Fibroblast of lung (primary cell): ENCODE results near the gene EXD1. TPM values are rescaled to one million over a fixed set of nuclear protein-coding genes. Genes with fewer than 3 reads are reported as not detected.
"Not testable (repeated sequence)": the region's sequence is repeated elsewhere in the genome, so short reads cannot be mapped to it uniquely, and the experiment has no call there.

ENCODE experiments used
- DNase-seq, 2 donors: peaks; one replicate each; pipeline versions ENCODE4 v3.0.0 to v3.0.0-alpha.2; 2010; ENCODE audit warnings: low read depth in 2 of 2
- H2AFZ ChIP-seq: 2 replicates; pipeline ENCODE4 v1.5.1; 2012; ENCODE audit warnings: low read length, control low read depth, inconsistent platforms
- H3K27ac ChIP-seq: 2 replicates; pipeline ENCODE4 v1.5.1; 2011; ENCODE audit warnings: low read length, control low read depth; ENCODE audit not compliant: insufficient read depth
- H3K27me3 ChIP-seq: 2 replicates; pipeline ENCODE4 v1.5.1; 2011; ENCODE audit warnings: mild to moderate bottlenecking, low read length; ENCODE audit not compliant: control insufficient read depth, insufficient read depth
- H3K36me3 ChIP-seq: 2 replicates; pipeline ENCODE4 v1.5.1; 2011; ENCODE audit warnings: low read length; ENCODE audit not compliant: control insufficient read depth, insufficient read depth
- H3K4me1 ChIP-seq: 2 replicates; pipeline ENCODE4 v1.5.1; 2011; ENCODE audit warnings: low read length; ENCODE audit not compliant: control insufficient read depth, insufficient read depth; ENCODE audit errors: extremely low read depth
- H3K4me2 ChIP-seq: 2 replicates; pipeline ENCODE4 v1.5.1; 2011; ENCODE audit warnings: low read length, control low read depth; ENCODE audit not compliant: insufficient read depth; ENCODE audit errors: extremely low read depth
- H3K4me3 ChIP-seq, 4 experiments: fragments of 200-600 bp in 1 of 4; sonication (generic) in 1 of 4; replicated peaks in 1 of 4; 2 replicates each; pipeline ENCODE4 v1.5.1; 2011 to 2016; ENCODE audit warnings: low read length in 4 of 4, low read depth in 3 of 4, mild to moderate bottlenecking in 3 of 4, control low read depth in 2 of 4, inconsistent platforms in 1 of 4, mixed read lengths in 1 of 4; ENCODE audit not compliant: insufficient read depth in 1 of 4; ENCODE audit errors: control extremely low read depth in 1 of 4
- H3K79me2 ChIP-seq: 2 replicates; pipeline ENCODE4 v1.5.1; 2012; ENCODE audit warnings: mild to moderate bottlenecking, low read length, inconsistent platforms; ENCODE audit not compliant: control insufficient read depth, insufficient read depth
- H3K9ac ChIP-seq: 2 replicates; pipeline ENCODE4 v1.5.1; 2011; ENCODE audit warnings: mild to moderate bottlenecking, low read length, control low read depth; ENCODE audit not compliant: insufficient read depth
- H3K9me3 ChIP-seq: 2 replicates; pipeline ENCODE4 v1.5.1; 2012; ENCODE audit warnings: low read depth, low read length; ENCODE audit not compliant: control insufficient read depth, insufficient read depth
- H4K20me1 ChIP-seq: 2 replicates; pipeline ENCODE4 v1.5.1; 2011; ENCODE audit warnings: low read length; ENCODE audit not compliant: control insufficient read depth, insufficient read depth; ENCODE audit errors: extremely low read depth
- EZH2 ChIP-seq: IDR thresholded peaks from 2 replicates; pipeline ENCODE4 v1.5.1; 2012; ENCODE audit warnings: low read length, control low read depth, mild to moderate bottlenecking; ENCODE audit errors: missing control alignments
- polyA plus RNA-seq, 2 donors: library from polyadenylated mRNA; depleted of rRNA in 1 of 2; stranded (reverse) in 1 of 2; unstranded in 1 of 2; fragments of >200 nt; gene quantifications; 2 replicates each; pipeline ENCODE4 v1.2.1, GENCODE V29; 2011 to 2012; ENCODE audit warnings: missing spikeins in 1 of 2
- total RNA-seq: library from RNA; depleted of rRNA; stranded (reverse); fragments of >200 nt; gene quantifications from 2 replicates; pipeline ENCODE4 v1.2.1, GENCODE V29; 2014
- TF ChIP-seq, protein P1 (sequence below), 2 donors: IDR thresholded peaks in 1 of 2; conservative IDR thresholded peaks in 1 of 2; 1 replicate in 1 of 2; 2 replicates in 1 of 2; pipeline ENCODE4 v1.5.1; 2011 to 2012; ENCODE audit warnings: low read length in 2 of 2, control low read depth in 1 of 2, inconsistent platforms in 1 of 2, low read depth in 1 of 2, mild to moderate bottlenecking in 1 of 2

The EXD1 gene
- total and polyA plus RNA-seq, 2 donors (not counting 1 experiment from before 2014, with no cell fraction given) = 0.17 TPM; not detected in 1

GRCh38 chr15:41241221-41241964, 10.8 kb upstream of the EXD1 start:
- no peak for TF ChIP-seq EZH2
- TF ChIP-seq, protein P1, sequence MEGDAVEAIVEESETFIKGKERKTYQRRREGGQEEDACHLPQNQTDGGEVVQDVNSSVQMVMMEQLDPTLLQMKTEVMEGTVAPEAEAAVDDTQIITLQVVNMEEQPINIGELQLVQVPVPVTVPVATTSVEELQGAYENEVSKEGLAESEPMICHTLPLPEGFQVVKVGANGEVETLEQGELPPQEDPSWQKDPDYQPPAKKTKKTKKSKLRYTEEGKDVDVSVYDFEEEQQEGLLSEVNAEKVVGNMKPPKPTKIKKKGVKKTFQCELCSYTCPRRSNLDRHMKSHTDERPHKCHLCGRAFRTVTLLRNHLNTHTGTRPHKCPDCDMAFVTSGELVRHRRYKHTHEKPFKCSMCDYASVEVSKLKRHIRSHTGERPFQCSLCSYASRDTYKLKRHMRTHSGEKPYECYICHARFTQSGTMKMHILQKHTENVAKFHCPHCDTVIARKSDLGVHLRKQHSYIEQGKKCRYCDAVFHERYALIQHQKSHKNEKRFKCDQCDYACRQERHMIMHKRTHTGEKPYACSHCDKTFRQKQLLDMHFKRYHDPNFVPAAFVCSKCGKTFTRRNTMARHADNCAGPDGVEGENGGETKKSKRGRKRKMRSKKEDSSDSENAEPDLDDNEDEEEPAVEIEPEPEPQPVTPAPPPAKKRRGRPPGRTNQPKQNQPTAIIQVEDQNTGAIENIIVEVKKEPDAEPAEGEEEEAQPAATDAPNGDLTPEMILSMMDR (conservative IDR thresholded peaks at IDR 0.05 in 1 of 2, IDR thresholded peaks at IDR 0.05 in 1 of 2; ENCODE audit: low read depth in 1 of 2, low read length in 2 of 2) = no peak
- H3K4me2 ChIP-seq = no peak overlapping the region
- H3K9me3 ChIP-seq = no peaks in the 10 kb centered on the region
- H4K20me1 ChIP-seq = no peaks in the 10 kb centered on the region
- H3K4me1 ChIP-seq = no peaks in the 10 kb centered on the region
- peaks cover 4% of the 10 kb centered on the region for H3K79me2 ChIP-seq
- no peak overlapping the region for H3K27ac ChIP-seq
- H3K27me3 ChIP-seq = no peaks in the 10 kb centered on the region
- H3K36me3 ChIP-seq = peaks cover 4% of the 10 kb centered on the region
- no peak overlapping the region for H2AFZ ChIP-seq
- no peak overlapping the region for H3K4me3 ChIP-seq
- no peak for DNase-seq
- no peak overlapping the region for H3K9ac ChIP-seq

- H2AFZ ChIP-seq = no peak overlapping the region
- H3K27ac ChIP-seq = no peak overlapping the region
- TF ChIP-seq, protein P1 (conservative IDR thresholded peaks at IDR 0.05 in 1 of 2, IDR thresholded peaks at IDR 0.05 in 1 of 2; ENCODE audit: low read depth in 1 of 2, low read length in 2 of 2) = no peak
- TF ChIP-seq EZH2 = no peak
- no peaks in the 10 kb centered on the region for H3K27me3 ChIP-seq
- H3K79me2 ChIP-seq = peaks cover 9% of the 10 kb centered on the region
- H3K36me3 ChIP-seq = peaks cover 4% of the 10 kb centered on the region
- no peaks in the 10 kb centered on the region for H4K20me1 ChIP-seq
- DNase-seq = no peak
- no peak overlapping the region for H3K4me2 ChIP-seq
- no peak overlapping the region for H3K4me3 ChIP-seq
- H3K9ac ChIP-seq = no peak overlapping the region
- no peaks in the 10 kb centered on the region for H3K9me3 ChIP-seq
- no peaks in the 10 kb centered on the region for H3K4me1 ChIP-seq
These were observed 7.5 kb upstream of the EXD1 start for GRCh38 chr15:41238100-41238499.

DNA sequence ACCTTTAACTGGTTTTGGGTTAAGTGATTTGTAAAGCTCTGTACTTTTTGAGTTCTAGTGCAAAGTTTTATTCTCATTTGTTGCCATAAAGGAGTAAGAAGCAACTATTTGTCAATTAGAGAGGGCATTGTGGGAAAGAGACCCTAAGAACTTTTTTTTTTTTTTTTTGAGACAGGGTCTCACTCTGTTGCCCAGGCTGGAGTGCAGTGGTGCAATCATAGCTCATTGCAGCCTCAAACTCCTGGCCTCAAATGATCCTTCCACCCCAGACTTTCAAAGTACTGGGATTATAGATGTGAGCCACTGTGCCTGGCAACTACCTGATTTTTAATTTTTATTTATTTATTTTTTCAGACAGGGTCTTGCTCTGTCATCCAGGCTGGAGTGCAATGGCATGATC, 5.4 kb upstream of the EXD1 start:
- Histone ChIP-seq H3K27me3 (no peaks in the 10 kb centered on the region), H3K4me1 (no peaks in the 10 kb centered on the region), H3K9ac (no peak overlapping the region), H3K4me3 (no peak overlapping the region), H3K4me2 (no peak overlapping the region), H3K36me3 (no peaks in the 10 kb centered on the region), H3K79me2 (peaks cover 20% of the 10 kb centered on the region), H3K27ac (no peak overlapping the region), H4K20me1 (no peaks in the 10 kb centered on the region), H2AFZ (no peak overlapping the region), H3K9me3 (no peaks in the 10 kb centered on the region)
- DNase-seq = no peak
- no peak for TF ChIP-seq EZH2
- TF ChIP-seq, protein P1 (conservative IDR thresholded peaks at IDR 0.05 in 1 of 2, IDR thresholded peaks at IDR 0.05 in 1 of 2; ENCODE audit: low read depth in 1 of 2, low read length in 2 of 2) = no peak

GRCh38 chr15:41235228-41235627, 4.7 kb upstream of the EXD1 start:
- not testable (repeated sequence) for H3K36me3 ChIP-seq, H3K4me3 ChIP-seq, H3K4me1 ChIP-seq, H4K20me1 ChIP-seq, H3K27ac ChIP-seq, H3K9ac ChIP-seq, H2AFZ ChIP-seq, H3K9me3 ChIP-seq, H3K27me3 ChIP-seq, H3K4me2 ChIP-seq, DNase-seq
- H3K79me2 ChIP-seq = peaks cover 20% of the 10 kb centered on the region
